ENCODE data around the gene ALKBH6.
A peak's percentile ranks its signal among the peaks of the same experiment; 100 is the strongest.

ALKBH6 gene

GRCh38 chr19:35992907-35993765, 20.9 kb downstream of the ALKBH6 start:
- no peak overlapping the region for H2BK5ac ChIP-seq (ENCODE audit: low read length)
- H3K4me3 ChIP-seq (ENCODE audit: low read length in 2 of 2), result no peak overlapping the region
- WGBS, 2 donors (ENCODE audit: extremely low coverage in 2 of 2, insufficient read length in 2 of 2, insufficient replicate concordance in 1 of 2), result no CpG with 5 or more reads among the region's 8 CpGs
- H3K23ac ChIP-seq (ENCODE audit: low read depth, low read length, poor library complexity), result no peak overlapping the region
- no peak overlapping the region for H3K18ac ChIP-seq (ENCODE audit: low read length)
- no peak overlapping the region for H2AK5ac ChIP-seq (ENCODE audit: low read depth, low read length)
- peaks cover 2 to 6% of the 10 kb centered on the region in 2 donors for H3K36me3 ChIP-seq (replicated peaks in 1 of 2; ENCODE audit: control insufficient read depth in 2 of 2, insufficient read depth in 2 of 2, low read length in 2 of 2)
- no peak overlapping the region for H4K8ac ChIP-seq (ENCODE audit: low read depth, low read length)
- H3K27me3 ChIP-seq (ENCODE audit: control insufficient read depth in 3 of 3, insufficient read depth in 3 of 3, low read depth in 1 of 3, low read length in 3 of 3), result peaks cover 0 to 18% (median 4%) of the 10 kb centered on the region in 3 experiments
- peaks cover 6 to 12% of the 10 kb centered on the region in 2 donors for H3K4me1 ChIP-seq (ENCODE audit: control insufficient read depth in 2 of 2, insufficient read depth in 1 of 2, low read depth in 1 of 2, low read length in 2 of 2)
- H3K14ac ChIP-seq (ENCODE audit: low read length), result no peak overlapping the region
- peak overlapping the region; percentile 4 for H3K9ac ChIP-seq (ENCODE audit: low read depth, low read length, poor library complexity)
- peak overlapping the region; percentile 7 for H2AFZ ChIP-seq (ENCODE audit: low read length)
- no peak for DNase-seq (ENCODE audit: low spot score)
- no peak overlapping the region for H2BK120ac ChIP-seq (ENCODE audit: low read depth, low read length)
- H2BK12ac ChIP-seq (ENCODE audit: low read length), result no peak overlapping the region
- peaks cover 0 to 2% of the 10 kb centered on the region in 2 donors for H3K9me3 ChIP-seq (replicated peaks in 1 of 2; ENCODE audit: control insufficient read depth in 2 of 2, insufficient read depth in 1 of 2, low read depth in 1 of 2, low read length in 2 of 2)
- no peak overlapping the region for H3K4ac ChIP-seq (ENCODE audit: low read length)
- peaks cover 5% of the 10 kb centered on the region for H3K79me1 ChIP-seq (ENCODE audit: low read depth, low read length)
- no peak overlapping the region for H2BK15ac ChIP-seq (ENCODE audit: low read length)
- no peak overlapping the region for H3K27ac ChIP-seq (replicated peaks; ENCODE audit: low read length)
- no peak overlapping the region for H3K4me2 ChIP-seq (ENCODE audit: insufficient read depth, low read length, poor library complexity, severe bottlenecking)
- H4K91ac ChIP-seq (ENCODE audit: low read depth, low read length, poor library complexity), result no peak overlapping the region

- no CpG with 5 or more reads among the region's 7 CpGs for WGBS, 2 donors (ENCODE audit: extremely low coverage in 2 of 2, insufficient read length in 2 of 2, insufficient replicate concordance in 1 of 2)
- H3K23ac ChIP-seq (ENCODE audit: low read depth, low read length, poor library complexity), result no peak overlapping the region
These were observed 22.1 kb downstream of the ALKBH6 start for GRCh38 chr19:35991731-35992450.

GRCh38 chr19:35990771-35991730, 23.0 kb downstream of the ALKBH6 start:
- Histone ChIP-seq H2BK12ac (ENCODE audit: low read length) (no peak overlapping the region), H3K14ac (ENCODE audit: low read length) (no peak overlapping the region), H2AFZ (ENCODE audit: low read length) (no peak overlapping the region), H4K8ac (ENCODE audit: low read depth, low read length) (no peak overlapping the region), H2AK5ac (ENCODE audit: low read depth, low read length) (no peak overlapping the region), H3K36me3 (replicated peaks in 1 of 2; ENCODE audit: control insufficient read depth in 2 of 2, insufficient read depth in 2 of 2, low read length in 2 of 2) (no peaks in the 10 kb centered on the region), H3K23ac (ENCODE audit: low read depth, low read length, poor library complexity) (no peak overlapping the region), H2BK120ac (ENCODE audit: low read depth, low read length) (no peak overlapping the region), H2BK15ac (ENCODE audit: low read length) (no peak overlapping the region), H3K4me1 (ENCODE audit: control insufficient read depth in 2 of 2, insufficient read depth in 1 of 2, low read depth in 1 of 2, low read length in 2 of 2) (peaks cover 11 to 12% of the 10 kb centered on the region in 2 donors), H3K9me3 (replicated peaks in 1 of 2; ENCODE audit: control insufficient read depth in 2 of 2, insufficient read depth in 1 of 2, low read depth in 1 of 2, low read length in 2 of 2) (peaks cover 0 to 2% of the 10 kb centered on the region in 2 donors), H3K27ac (replicated peaks; ENCODE audit: low read length) (no peak overlapping the region), H4K91ac (ENCODE audit: low read depth, low read length, poor library complexity) (no peak overlapping the region), H3K4me3 (ENCODE audit: low read length in 2 of 2) (no peak overlapping the region), H3K4me2 (ENCODE audit: insufficient read depth, low read length, poor library complexity, severe bottlenecking) (no peak overlapping the region), H2BK5ac (ENCODE audit: low read length) (no peak overlapping the region), H3K79me1 (ENCODE audit: low read depth, low read length) (peaks cover 2% of the 10 kb centered on the region), H3K9ac (ENCODE audit: low read depth, low read length, poor library complexity) (no peak overlapping the region), H3K4ac (ENCODE audit: low read length) (no peak overlapping the region), H3K27me3 (ENCODE audit: control insufficient read depth in 3 of 3, insufficient read depth in 3 of 3, low read depth in 1 of 3, low read length in 3 of 3) (peaks cover 0 to 38% (median 8%) of the 10 kb centered on the region in 3 experiments), H3K18ac (ENCODE audit: low read length) (no peak overlapping the region)
- no CpG with 5 or more reads among the region's 10 CpGs for WGBS, 2 donors (ENCODE audit: extremely low coverage in 2 of 2, insufficient read length in 2 of 2, insufficient replicate concordance in 1 of 2)
- no peak for DNase-seq (ENCODE audit: low spot score)

More at GRCh38 chr19:35991731-35992450, 22.1 kb downstream of the ALKBH6 start:
- H3K4ac ChIP-seq (ENCODE audit: low read length), result no peak overlapping the region
- H4K8ac ChIP-seq (ENCODE audit: low read depth, low read length), result no peak overlapping the region
- H3K9ac ChIP-seq (ENCODE audit: low read depth, low read length, poor library complexity), result no peak overlapping the region
- no peak overlapping the region for H2BK15ac ChIP-seq (ENCODE audit: low read length)
- peaks cover 6 to 12% of the 10 kb centered on the region in 2 donors for H3K4me1 ChIP-seq (ENCODE audit: control insufficient read depth in 2 of 2, insufficient read depth in 1 of 2, low read depth in 1 of 2, low read length in 2 of 2)
- no peak overlapping the region for H3K4me2 ChIP-seq (ENCODE audit: insufficient read depth, low read length, poor library complexity, severe bottlenecking)
- H3K27ac ChIP-seq (replicated peaks; ENCODE audit: low read length), result no peak overlapping the region
- H2BK120ac ChIP-seq (ENCODE audit: low read depth, low read length), result no peak overlapping the region
- H3K79me1 ChIP-seq (ENCODE audit: low read depth, low read length), result peaks cover 2% of the 10 kb centered on the region
- no peak overlapping the region for H2AFZ ChIP-seq (ENCODE audit: low read length)
- H3K14ac ChIP-seq (ENCODE audit: low read length), result no peak overlapping the region
- DNase-seq (ENCODE audit: low spot score), result no peak
- peaks cover 0 to 29% (median 4%) of the 10 kb centered on the region in 3 experiments for H3K27me3 ChIP-seq (ENCODE audit: control insufficient read depth in 3 of 3, insufficient read depth in 3 of 3, low read depth in 1 of 3, low read length in 3 of 3)
- H3K4me3 ChIP-seq (ENCODE audit: low read length in 2 of 2), result no peak overlapping the region
- no peak overlapping the region for H2BK12ac ChIP-seq (ENCODE audit: low read length)
- no peak overlapping the region for H4K91ac ChIP-seq (ENCODE audit: low read depth, low read length, poor library complexity)
- no peak overlapping the region for H2AK5ac ChIP-seq (ENCODE audit: low read depth, low read length)
- no peak overlapping the region for H3K18ac ChIP-seq (ENCODE audit: low read length)
- H3K9me3 ChIP-seq (replicated peaks in 1 of 2; ENCODE audit: control insufficient read depth in 2 of 2, insufficient read depth in 1 of 2, low read depth in 1 of 2, low read length in 2 of 2), result peaks cover 0 to 2% of the 10 kb centered on the region in 2 donors
- no peaks in the 10 kb centered on the region for H3K36me3 ChIP-seq (replicated peaks in 1 of 2; ENCODE audit: control insufficient read depth in 2 of 2, insufficient read depth in 2 of 2, low read length in 2 of 2)
- H2BK5ac ChIP-seq (ENCODE audit: low read length), result no peak overlapping the region
